ENCODE results near the gene ARHGAP18.

The ARHGAP18 gene

GRCh38 chr6:129744201-129744879, 34.4 kb upstream of the ARHGAP18 start:
- no peaks in the 10 kb centered on the region for H3K9me3 ChIP-seq (ENCODE audit: control insufficient read depth, low read depth, low read length)
- no peak overlapping the region for H3K4me3 ChIP-seq (ENCODE audit: low read length)
- H3K36me3 ChIP-seq (ENCODE audit: control insufficient read depth, low read depth, low read length) = no peaks in the 10 kb centered on the region
- no peaks in the 10 kb centered on the region for H3K27me3 ChIP-seq (ENCODE audit: control insufficient read depth, insufficient read depth, low read length)
- no peak overlapping the region for H3K9ac ChIP-seq (ENCODE audit: low read length)
- no peak overlapping the region for H3K27ac ChIP-seq (ENCODE audit: low read length)
- H3K4me1 ChIP-seq (ENCODE audit: control insufficient read depth, low read depth, low read length) = no peaks in the 10 kb centered on the region

GRCh38 chr6:129740013-129740412, 30.0 kb upstream of the ARHGAP18 start:
- no peak overlapping the region for H3K4me3 ChIP-seq (ENCODE audit: low read length)
- no peaks in the 10 kb centered on the region for H3K9me3 ChIP-seq (ENCODE audit: control insufficient read depth, low read depth, low read length)

DNA sequence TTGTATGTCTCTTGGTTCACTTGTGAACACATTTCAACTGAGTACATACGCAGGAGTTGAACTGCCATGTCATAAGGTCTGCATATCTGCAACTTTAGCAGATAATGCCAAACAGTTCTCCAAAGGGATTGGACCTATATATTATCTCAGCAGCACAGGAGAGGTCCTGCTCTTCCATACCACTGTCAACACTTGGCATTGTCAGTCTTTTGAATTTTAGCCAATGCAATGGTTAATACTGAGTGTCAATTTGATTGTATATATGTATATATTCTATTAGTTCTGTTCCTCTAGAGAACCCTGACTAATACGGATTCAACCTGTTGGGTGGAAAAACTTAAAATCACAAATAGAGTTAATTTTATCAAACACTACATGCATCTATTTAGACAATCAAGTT, 26.1 kb upstream of the ARHGAP18 start:
- H3K4me3 ChIP-seq (ENCODE audit: low read length) = no peak overlapping the region

More at GRCh38 chr6:129740013-129740412, 30.0 kb upstream of the ARHGAP18 start:
- Histone ChIP-seq H3K36me3 (ENCODE audit: control insufficient read depth, low read depth, low read length) (no peaks in the 10 kb centered on the region), H3K4me1 (ENCODE audit: control insufficient read depth, low read depth, low read length) (no peaks in the 10 kb centered on the region), H3K27ac (ENCODE audit: low read length) (no peak overlapping the region), H3K27me3 (ENCODE audit: control insufficient read depth, insufficient read depth, low read length) (no peaks in the 10 kb centered on the region), H3K9ac (ENCODE audit: low read length) (no peak overlapping the region)

DNA sequence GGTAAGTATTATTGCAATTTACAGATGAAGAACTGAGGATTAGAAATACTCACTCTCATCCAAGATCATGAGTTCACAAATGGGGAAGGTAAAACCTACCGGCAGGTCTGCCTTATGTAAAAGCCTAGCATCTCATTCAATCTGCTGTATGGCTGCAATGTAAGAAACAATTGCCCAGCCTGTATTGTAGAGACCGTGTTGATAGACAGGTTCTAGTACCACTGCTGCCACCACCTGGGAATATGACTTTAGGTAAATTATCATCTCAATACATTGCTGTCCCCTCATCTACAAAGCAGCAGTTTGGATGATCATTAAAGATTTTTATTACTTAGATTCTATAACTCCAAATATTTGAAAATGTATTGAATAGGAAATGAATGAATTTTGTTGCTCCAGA, 23.3 kb upstream of the ARHGAP18 start:
- Histone ChIP-seq H3K4me3 (ENCODE audit: low read length) (no peak overlapping the region), H3K36me3 (ENCODE audit: control insufficient read depth, low read depth, low read length) (no peaks in the 10 kb centered on the region)

More for the DNA sequence above, 26.1 kb upstream of the ARHGAP18 start:
- Histone ChIP-seq H3K4me1 (ENCODE audit: control insufficient read depth, low read depth, low read length) (no peaks in the 10 kb centered on the region), H3K9me3 (ENCODE audit: control insufficient read depth, low read depth, low read length) (no peaks in the 10 kb centered on the region), H3K27ac (ENCODE audit: low read length) (no peak overlapping the region), H3K9ac (ENCODE audit: low read length) (no peak overlapping the region), H3K27me3 (ENCODE audit: control insufficient read depth, insufficient read depth, low read length) (no peaks in the 10 kb centered on the region), H3K36me3 (ENCODE audit: control insufficient read depth, low read depth, low read length) (no peaks in the 10 kb centered on the region)

DNA sequence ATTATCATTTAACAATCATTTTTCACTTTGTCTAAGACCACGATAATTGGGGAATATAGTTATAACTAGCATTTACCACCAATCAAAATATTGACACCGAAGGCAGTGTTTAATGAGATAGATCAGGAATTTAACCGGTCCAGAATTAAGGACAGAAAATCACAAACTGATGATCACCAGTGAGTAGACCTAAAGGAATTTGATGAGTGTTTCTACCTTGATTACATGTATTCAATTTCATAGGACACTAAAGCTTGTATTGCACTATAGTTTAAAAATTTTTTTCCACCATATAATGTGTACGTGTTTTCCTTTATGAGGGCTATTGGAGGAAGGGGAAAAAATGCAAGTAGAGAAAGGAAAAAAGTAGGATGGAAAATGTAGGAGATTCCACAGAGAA, 22.6 kb upstream of the ARHGAP18 start:
- H3K27ac ChIP-seq (ENCODE audit: low read length) = no peak overlapping the region
- H3K9ac ChIP-seq (ENCODE audit: low read length) = no peak overlapping the region
- H3K36me3 ChIP-seq (ENCODE audit: control insufficient read depth, low read depth, low read length) = no peaks in the 10 kb centered on the region
- no peaks in the 10 kb centered on the region for H3K4me1 ChIP-seq (ENCODE audit: control insufficient read depth, low read depth, low read length)
- H3K4me3 ChIP-seq (ENCODE audit: low read length) = no peak overlapping the region
- H3K9me3 ChIP-seq (ENCODE audit: control insufficient read depth, low read depth, low read length) = no peaks in the 10 kb centered on the region
- no peaks in the 10 kb centered on the region for H3K27me3 ChIP-seq (ENCODE audit: control insufficient read depth, insufficient read depth, low read length)

More for the DNA sequence above, 23.3 kb upstream of the ARHGAP18 start:
- Histone ChIP-seq H3K4me1 (ENCODE audit: control insufficient read depth, low read depth, low read length) (no peaks in the 10 kb centered on the region), H3K9ac (ENCODE audit: low read length) (no peak overlapping the region), H3K27ac (ENCODE audit: low read length) (no peak overlapping the region), H3K27me3 (ENCODE audit: control insufficient read depth, insufficient read depth, low read length) (no peaks in the 10 kb centered on the region), H3K9me3 (ENCODE audit: control insufficient read depth, low read depth, low read length) (no peaks in the 10 kb centered on the region)

- no peak overlapping the region for H3K27ac ChIP-seq (ENCODE audit: low read length)
- H3K27me3 ChIP-seq (ENCODE audit: control insufficient read depth, insufficient read depth, low read length) = no peaks in the 10 kb centered on the region
- H3K36me3 ChIP-seq (ENCODE audit: control insufficient read depth, low read depth, low read length) = no peaks in the 10 kb centered on the region
- no peaks in the 10 kb centered on the region for H3K9me3 ChIP-seq (ENCODE audit: control insufficient read depth, low read depth, low read length)
- no peak overlapping the region for H3K4me3 ChIP-seq (ENCODE audit: low read length)
- H3K4me1 ChIP-seq (ENCODE audit: control insufficient read depth, low read depth, low read length) = no peaks in the 10 kb centered on the region
- no peak overlapping the region for H3K9ac ChIP-seq (ENCODE audit: low read length)
Measured at GRCh38 chr6:129732034-129732433, 22.1 kb upstream of the ARHGAP18 start.

DNA sequence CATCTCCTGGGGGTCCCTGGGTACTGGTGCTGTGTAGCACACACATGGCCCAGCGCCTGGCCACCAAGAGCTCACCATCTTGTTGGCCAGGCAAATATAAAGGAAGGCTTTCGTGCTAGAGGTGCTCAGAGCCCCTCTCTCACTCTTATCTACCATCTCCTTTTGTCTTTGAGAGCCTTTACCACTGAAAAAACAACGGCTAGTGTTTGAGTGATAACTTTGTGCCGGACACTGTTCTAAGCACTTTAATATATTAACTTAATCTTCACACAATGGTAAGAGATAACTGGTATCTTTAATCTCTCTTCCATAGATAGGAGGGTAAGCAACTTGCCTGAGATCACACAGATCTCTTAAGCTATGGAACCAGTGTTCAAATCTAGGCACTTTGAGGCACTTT, 21.5 kb upstream of the ARHGAP18 start:
- Histone ChIP-seq H3K9ac (ENCODE audit: low read length) (no peak overlapping the region), H3K36me3 (ENCODE audit: control insufficient read depth, low read depth, low read length) (no peaks in the 10 kb centered on the region), H3K4me1 (ENCODE audit: control insufficient read depth, low read depth, low read length) (no peaks in the 10 kb centered on the region), H3K4me3 (ENCODE audit: low read length) (no peak overlapping the region), H3K27ac (ENCODE audit: low read length) (no peak overlapping the region), H3K9me3 (ENCODE audit: control insufficient read depth, low read depth, low read length) (no peaks in the 10 kb centered on the region), H3K27me3 (ENCODE audit: control insufficient read depth, insufficient read depth, low read length) (no peaks in the 10 kb centered on the region)

DNA sequence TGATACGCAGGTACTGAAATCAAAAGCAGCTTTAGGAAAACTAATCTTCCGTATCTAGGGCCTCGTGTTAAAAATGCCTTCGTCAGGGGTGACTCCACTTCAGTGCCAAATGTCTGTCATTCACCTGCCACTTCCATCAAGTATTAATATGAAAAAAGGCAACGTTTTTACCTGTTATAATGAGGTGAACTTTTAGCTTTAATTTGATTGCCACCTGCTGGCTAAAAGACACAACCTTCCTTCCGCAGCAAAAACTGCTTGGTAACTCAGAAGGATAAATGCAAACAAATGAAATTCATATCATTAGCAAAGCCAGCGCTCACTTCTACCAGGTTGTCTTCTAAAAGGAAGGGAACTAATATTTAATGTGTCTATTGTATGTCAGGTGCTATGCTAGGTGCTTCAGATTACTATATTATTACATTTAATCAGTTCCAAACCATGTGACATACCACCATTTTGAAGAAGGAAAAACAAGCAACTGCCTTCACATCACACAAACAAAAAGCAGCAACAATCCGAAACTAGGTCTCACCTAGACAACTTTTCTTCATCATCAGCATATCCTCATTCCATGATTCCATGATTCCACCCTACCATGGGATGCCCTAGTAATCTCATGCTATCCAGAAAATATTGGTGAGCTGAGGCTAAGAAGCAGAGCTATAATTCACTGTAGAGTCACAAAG, 20.6 kb upstream of the ARHGAP18 start:
- no peak overlapping the region for H3K4me3 ChIP-seq (ENCODE audit: low read length)
- no peaks in the 10 kb centered on the region for H3K36me3 ChIP-seq (ENCODE audit: control insufficient read depth, low read depth, low read length)
- no peak overlapping the region for H3K9ac ChIP-seq (ENCODE audit: low read length)
- no peaks in the 10 kb centered on the region for H3K27me3 ChIP-seq (ENCODE audit: control insufficient read depth, insufficient read depth, low read length)
- H3K9me3 ChIP-seq (ENCODE audit: control insufficient read depth, low read depth, low read length) = no peaks in the 10 kb centered on the region
- H3K27ac ChIP-seq (ENCODE audit: low read length) = no peak overlapping the region
- H3K4me1 ChIP-seq (ENCODE audit: control insufficient read depth, low read depth, low read length) = no peaks in the 10 kb centered on the region

DNA sequence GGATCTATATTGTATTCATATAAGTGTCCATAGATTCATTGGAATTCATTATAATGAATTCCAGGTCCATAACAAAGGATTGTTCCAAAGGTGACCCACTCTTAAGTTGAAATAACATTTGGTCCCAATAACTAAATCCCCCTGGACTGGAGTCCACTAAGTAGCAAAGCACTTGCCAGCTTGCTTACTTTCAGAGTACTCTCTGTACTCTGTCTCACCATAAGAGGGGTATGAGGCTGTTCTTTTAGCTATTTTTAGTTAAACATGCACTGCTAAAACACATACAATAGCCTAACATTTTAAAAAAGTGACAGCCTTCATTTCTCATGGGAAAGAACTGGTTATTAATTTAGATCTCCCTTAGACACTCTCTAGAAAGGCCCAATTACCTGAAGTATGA, 16.7 kb upstream of the ARHGAP18 start:
- Histone ChIP-seq H3K9me3 (ENCODE audit: control insufficient read depth, low read depth, low read length) (no peaks in the 10 kb centered on the region), H3K4me3 (ENCODE audit: low read length) (no peak overlapping the region), H3K27me3 (ENCODE audit: control insufficient read depth, insufficient read depth, low read length) (no peaks in the 10 kb centered on the region), H3K27ac (ENCODE audit: low read length) (no peak overlapping the region), H3K9ac (ENCODE audit: low read length) (no peak overlapping the region), H3K4me1 (ENCODE audit: control insufficient read depth, low read depth, low read length) (peaks cover 3% of the 10 kb centered on the region), H3K36me3 (ENCODE audit: control insufficient read depth, low read depth, low read length) (no peaks in the 10 kb centered on the region)

- Histone ChIP-seq H3K36me3 (ENCODE audit: control insufficient read depth, low read depth, low read length) (no peaks in the 10 kb centered on the region), H3K9ac (ENCODE audit: low read length) (no peak overlapping the region), H3K27ac (ENCODE audit: low read length) (no peak overlapping the region), H3K4me3 (ENCODE audit: low read length) (no peak overlapping the region), H3K9me3 (ENCODE audit: control insufficient read depth, low read depth, low read length) (no peaks in the 10 kb centered on the region), H3K4me1 (ENCODE audit: control insufficient read depth, low read depth, low read length) (peaks cover 3% of the 10 kb centered on the region), H3K27me3 (ENCODE audit: control insufficient read depth, insufficient read depth, low read length) (no peaks in the 10 kb centered on the region)
Measured at GRCh38 chr6:129725341-129725740, 15.4 kb upstream of the ARHGAP18 start.

- Histone ChIP-seq H3K4me1 (ENCODE audit: control insufficient read depth, low read depth, low read length) (no peaks in the 10 kb centered on the region), H3K9me3 (ENCODE audit: control insufficient read depth, low read depth, low read length) (no peaks in the 10 kb centered on the region), H3K36me3 (ENCODE audit: control insufficient read depth, low read depth, low read length) (no peaks in the 10 kb centered on the region), H3K27me3 (ENCODE audit: control insufficient read depth, insufficient read depth, low read length) (no peaks in the 10 kb centered on the region), H3K9ac (ENCODE audit: low read length) (no peak overlapping the region), H3K27ac (ENCODE audit: low read length) (no peak overlapping the region), H3K4me3 (ENCODE audit: low read length) (no peak overlapping the region)
Measured at GRCh38 chr6:129719692-129720091, 9.7 kb upstream of the ARHGAP18 start.

DNA sequence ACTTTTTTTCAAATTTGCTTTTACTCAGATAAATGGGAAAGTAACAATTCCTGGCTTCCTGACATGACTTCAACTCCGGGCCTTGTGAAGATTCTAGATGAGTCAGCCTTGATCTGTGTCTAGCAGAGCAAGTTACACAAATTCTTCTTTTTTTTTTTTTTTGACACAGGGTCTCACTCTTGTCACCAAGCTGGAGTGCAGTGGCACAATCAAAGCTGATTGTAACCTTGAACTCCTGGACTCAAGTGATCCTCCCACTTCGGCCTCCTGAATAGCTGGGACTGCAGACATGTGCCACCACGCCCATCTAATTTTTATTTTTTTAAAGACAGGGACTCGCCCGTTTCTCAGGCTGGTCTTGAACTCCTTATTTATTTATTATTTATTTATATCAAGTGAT, 7.3 kb upstream of the ARHGAP18 start:
- Histone ChIP-seq H3K4me3 (ENCODE audit: low read length) (no peak overlapping the region), H3K9me3 (ENCODE audit: control insufficient read depth, low read depth, low read length) (no peaks in the 10 kb centered on the region), H3K36me3 (ENCODE audit: control insufficient read depth, low read depth, low read length) (no peaks in the 10 kb centered on the region), H3K27ac (ENCODE audit: low read length) (no peak overlapping the region), H3K4me1 (ENCODE audit: control insufficient read depth, low read depth, low read length) (no peaks in the 10 kb centered on the region), H3K27me3 (ENCODE audit: control insufficient read depth, insufficient read depth, low read length) (no peaks in the 10 kb centered on the region), H3K9ac (ENCODE audit: low read length) (no peak overlapping the region)
